Stimulated activated CD4-positive, alpha-beta T cell treated with anti-CD3 and anti-CD28 coated beads, Interleukin-12 subunit alpha, Interleukin-12 subunit beta, amount 100 ng/mL, for 48 hours (primary cell): ENCODE measurements around the gene VAT1L.

ENCODE experiments used
- DNase-seq, 3 donors: peaks; one replicate each; pipeline ENCODE4 v3.0.0-alpha.2; 2020; ENCODE audit warnings: low read depth in 2 of 3, low spot score in 1 of 3

The VAT1L gene

DNA sequence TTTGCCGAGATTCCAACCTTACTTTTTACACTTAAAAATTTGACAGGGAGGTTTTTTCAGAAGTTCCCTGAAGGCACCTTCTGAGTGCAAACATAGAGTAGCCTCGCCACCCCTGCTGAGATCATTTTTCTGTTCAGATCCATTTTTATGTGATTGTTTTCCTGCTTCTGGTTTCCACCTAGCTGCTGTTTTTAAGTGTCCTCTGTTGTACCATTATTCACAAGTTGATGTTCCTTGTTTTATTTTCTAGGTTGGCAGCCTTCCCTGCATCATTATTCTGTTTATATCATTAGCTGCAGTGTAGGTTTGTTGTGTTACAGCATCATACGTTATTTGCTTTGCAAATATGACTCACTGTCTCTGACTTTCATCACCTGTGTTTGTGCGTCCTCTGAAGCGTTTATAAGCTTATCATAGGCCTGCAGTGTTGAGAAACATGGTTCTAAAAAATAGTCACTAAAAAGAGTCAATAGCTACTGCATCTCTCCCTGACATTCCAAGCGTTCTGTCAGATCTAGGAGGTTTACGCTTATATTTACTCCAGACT, 117.1 kb downstream of the VAT1L start:
- no peak for DNase-seq

DNA sequence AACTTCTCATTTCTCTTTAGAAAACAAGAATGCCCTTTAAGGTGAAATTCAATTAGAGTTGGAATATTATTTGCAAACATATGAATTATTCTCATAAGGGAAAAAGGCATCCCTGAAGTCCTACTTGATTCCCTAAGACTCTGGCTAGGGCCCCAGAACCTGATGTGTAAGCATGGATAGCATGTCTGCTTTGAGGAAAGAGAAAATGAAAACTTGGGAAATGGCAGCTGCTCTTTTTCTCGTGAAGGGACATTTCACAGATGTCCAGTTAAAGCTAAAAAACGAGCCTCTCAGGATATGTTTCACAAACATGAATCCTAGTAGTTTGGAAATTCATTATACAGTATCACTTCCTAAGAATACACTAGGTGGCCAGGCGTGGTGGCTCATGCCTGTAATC, 121.7 kb downstream of the VAT1L start:
- DNase-seq = no peak

DNA sequence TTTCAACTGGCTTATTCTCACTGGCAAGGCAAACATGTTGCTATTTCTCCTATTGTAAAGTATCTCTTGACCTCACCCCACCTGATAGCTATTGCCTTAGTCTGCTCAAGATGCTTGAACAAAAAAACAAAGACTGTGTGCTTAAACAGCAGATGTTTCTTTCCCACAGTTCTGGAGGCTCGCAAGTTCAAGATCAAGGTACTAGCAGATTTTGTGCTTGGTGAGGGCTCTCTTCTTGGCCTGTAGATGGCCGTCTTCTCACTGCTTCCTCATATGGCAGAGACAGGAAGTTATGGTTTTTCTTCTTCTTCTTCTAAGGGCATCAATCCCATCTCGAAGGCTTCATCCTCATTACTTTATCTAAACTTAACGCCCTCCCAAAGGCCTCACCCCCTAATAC, 124.3 kb downstream of the VAT1L start:
- no peak for DNase-seq

DNA sequence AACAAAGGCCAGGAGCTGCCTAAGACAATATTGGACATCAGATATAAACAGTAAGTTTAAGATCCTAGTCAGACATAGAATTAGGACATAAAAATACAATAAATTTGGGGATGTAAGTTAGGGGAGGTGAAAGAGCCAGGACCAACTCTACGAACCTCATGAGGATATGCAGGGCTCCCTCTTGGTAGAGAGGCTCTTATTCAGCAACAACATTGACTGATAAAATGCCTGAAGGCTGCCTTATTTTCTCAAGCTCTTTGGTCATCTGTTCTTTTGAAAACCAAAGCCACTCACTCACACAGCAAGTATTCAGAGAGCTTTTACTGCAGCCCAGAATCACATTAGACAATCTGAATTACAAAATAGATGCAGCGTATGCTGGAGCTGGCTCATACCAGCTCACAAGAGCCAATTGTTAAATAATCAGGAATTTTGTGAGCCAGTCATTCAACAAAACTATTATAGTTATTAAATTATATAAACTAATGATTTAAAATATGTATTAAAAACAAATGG, 125.4 kb downstream of the VAT1L start:
- DNase-seq = no peak

DNA sequence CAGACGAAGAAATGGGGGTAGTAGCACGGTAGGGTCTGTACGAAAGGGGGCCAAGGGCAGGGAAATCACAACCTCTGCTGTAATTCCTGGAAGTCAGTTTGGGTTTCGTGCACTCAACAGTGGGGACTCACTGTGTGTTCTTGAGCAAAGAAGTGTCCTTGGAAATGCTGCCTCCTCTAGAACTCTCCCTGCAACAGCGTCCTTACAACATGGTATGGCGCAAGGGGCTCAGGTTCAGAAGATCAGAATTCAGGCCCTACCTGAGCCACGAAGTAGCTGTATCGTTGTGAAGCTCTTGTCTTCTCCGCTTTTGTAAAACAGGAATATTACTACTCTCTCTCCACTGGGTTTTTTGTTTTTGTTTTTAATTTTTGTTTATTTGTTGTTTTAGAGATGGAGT, 127.7 kb downstream of the VAT1L start:
- no peak for DNase-seq

DNA sequence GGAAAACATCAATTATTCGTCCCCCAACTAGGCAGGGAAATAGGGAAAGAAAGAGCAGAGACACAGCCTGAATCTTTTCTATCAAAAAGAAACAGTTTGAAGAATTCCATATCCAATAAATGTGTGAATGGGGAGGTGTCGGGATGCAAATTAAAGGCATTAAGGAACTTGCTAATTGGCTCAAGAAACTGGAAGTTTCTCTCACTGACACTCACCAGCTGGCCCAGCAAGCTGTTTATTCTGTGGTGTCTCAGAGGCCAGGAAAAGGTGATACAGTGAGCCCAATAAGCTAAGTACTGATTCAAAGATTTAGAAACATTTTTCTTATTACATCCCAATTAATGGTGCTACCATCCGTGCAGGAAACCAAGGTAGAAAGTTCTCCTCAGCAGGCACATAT, 129.6 kb downstream of the VAT1L start:
- no peak for DNase-seq

DNA sequence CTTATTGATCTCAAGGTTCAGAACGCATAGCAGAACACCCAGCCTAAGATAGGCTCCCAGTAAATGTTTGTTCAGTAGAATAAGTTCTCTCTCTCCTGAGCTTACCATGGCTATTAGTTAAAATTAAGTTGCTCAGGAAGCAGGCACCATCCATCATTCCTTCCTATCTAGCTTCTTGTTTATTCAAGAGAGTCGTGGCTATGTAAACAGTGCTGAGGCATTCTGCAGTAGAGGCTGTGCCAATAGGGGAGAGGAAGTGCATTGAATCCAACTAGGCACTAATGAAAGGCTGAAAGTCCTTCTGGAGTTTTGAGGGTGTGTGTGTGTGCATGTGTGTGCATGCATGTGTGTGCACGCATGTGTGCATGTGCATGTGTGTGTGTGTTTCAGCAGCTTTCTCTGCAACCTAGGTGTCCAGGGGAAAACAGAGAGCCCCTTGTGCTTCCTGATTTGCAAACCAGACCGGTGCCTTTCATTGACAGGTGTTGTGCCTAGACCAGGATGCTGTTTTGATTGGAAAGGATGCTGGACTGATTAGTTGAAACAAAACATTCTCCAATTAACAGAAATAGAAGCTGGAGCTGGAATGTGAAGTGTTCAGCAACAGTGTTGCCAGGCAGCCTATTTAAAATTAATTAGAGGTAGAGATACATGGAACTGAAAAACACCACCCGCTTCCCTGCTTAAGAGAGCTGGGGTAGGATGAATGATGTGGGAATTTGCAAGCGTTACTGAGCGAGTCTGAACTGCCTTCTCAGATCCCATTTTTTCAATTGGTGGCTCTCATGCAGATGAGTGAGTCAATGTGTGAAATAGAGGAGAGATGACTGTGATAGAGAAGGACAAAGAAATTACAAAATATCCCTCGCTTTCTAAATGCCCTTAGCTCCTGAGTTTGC, 130.7 kb downstream of the VAT1L start:
- DNase-seq = no peak

DNA sequence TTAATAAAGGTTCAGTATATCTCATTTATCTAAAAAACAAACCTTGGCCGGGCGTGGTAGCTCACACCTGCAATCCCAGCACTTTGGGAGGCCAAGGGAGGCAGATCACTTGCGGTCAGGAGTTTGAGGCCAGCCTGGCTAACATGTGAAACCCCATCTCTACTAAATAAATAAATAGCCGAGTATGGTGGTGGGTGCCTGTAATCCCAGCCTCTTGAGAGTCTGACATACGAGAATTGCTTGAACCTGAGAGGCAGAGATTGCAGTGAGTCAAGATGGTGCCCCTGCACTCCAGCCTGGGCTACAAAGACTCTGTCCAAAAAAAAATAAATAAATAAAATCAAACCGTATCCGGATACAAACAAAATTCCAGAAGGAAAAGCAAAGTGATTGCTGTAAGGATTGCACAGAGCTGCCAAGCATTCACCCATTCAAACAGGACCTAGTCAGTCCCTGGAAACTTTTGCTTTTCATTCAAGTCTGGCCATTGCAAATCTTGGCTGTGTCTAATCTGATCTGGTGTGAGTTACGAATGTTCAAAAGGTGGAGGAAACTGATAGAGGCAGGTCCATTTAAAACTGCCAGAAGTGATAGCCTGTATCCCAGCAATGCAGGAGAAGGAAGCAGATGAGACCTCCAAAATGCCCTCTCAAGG, 131.5 kb downstream of the VAT1L start:
- no peak for DNase-seq

DNA sequence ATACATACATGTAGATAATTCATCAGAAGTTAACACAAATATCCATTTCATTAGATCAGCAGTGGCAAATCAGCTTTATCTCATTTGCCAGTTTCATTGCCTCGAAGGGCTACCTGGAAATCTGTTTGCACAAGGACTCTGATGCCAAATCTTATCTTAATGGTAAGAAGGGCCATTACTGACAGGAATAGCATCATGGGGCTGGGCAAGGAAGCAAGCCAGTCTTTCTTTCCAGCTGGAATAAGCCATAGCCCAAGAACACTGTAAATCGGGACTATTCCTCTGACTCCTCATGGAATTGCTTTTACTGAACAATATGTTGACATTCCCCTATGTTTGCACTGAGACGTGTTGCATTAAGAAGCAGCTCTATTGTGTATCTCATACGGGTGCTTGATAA, 132.6 kb downstream of the VAT1L start:
- no peak for DNase-seq

DNA sequence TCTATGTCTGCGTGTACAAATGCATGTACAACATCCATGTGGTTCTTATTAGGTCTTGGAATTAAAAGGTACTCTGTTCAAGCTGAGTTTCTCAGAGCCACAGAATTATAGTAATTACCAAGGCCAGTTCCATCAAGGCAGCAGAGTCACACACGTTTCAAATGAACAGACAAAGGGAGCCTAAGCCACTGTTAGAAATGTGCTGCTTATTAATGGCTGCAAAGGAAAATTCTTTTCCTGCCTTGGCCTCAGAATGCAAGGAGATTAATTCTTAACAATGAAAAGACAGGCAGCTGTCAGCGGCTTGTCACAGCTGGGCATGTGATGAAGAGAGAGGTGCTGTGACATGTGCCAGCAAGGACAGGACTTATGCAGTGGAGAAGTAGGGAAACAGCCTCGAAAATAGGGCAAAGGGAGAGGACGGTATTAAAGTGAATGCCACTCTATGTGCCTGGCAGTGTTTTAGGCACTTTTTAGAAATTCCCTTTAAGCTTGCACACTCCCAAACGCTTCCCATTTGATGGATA, 133.9 kb downstream of the VAT1L start:
- DNase-seq = no peak

DNA sequence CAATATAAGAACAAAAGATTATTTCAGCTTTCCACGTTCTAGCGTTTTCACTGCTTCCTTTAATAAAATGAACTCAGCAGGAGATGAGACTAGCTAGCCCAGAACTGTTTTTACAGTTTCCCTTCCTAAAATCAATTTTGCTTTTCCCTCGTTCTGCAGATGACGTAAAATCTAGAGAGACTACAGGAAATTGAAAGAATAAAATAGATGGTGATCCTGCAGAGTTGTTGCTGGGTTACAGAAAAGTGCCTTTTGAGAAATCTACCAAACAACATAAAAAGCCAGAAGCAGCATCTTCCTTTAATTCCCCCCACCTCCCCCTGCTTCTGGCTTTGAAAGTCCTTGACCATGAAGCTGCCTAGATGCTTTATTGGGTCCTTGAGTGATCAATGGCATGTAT, 137.2 kb downstream of the VAT1L start:
- no peak for DNase-seq

DNA sequence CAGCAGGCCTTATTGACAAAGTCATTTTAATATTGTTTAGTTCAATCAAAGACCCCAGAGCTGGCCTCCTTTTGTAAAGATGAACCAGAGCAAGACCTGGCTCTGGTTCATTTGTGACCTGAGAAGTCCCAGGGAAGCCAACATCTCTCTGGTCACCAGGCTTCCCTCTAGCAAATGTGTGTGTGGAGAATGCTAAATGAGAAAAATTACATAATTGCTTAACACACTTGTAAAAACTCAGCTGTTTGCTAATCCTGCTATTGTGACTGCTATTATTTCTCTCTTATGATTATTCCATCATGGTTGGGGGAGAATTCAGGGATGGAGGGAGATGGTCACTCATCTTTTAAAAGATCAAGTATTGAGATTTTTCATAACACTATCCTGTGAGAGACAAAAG, 139.7 kb downstream of the VAT1L start:
- no peak for DNase-seq

DNA sequence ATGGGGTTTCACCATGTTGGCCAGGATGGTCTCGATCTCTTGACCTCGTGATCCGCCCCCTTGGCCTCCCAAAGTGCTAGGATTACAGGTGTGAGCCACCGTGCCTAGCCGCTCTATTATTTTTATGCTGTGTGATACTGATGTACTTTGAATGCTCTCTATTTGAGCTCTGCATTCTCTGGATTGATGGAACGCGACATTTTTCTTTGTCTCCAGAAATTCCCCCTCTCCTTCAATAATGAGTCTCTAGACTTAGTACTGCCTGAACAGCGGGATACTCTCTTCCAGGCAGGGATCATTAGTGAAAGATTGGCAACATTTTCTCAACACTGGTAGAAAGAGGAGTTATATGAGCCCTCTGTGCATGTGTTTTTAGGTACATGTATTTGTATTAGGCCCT, 140.6 kb downstream of the VAT1L start:
- DNase-seq = no peak

DNA sequence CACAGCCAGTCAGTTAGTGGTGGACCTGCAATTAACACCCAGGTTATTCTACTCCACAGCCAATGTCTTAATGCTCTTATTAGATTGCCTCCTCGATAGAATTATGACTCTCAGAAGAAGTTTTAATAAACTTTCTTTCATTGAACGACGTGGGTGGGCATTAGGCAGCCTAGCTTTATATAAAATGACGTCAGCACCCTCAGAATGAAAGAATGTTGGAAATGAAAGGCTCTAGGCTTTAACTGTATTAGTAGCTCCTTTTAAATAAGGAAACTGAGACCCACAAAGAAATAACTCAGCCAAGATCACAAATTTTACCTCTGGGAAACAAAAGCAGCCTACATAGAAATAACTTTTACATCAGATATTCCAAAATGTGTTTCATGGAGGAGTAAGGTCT, 142.7 kb downstream of the VAT1L start:
- DNase-seq = no peak

DNA sequence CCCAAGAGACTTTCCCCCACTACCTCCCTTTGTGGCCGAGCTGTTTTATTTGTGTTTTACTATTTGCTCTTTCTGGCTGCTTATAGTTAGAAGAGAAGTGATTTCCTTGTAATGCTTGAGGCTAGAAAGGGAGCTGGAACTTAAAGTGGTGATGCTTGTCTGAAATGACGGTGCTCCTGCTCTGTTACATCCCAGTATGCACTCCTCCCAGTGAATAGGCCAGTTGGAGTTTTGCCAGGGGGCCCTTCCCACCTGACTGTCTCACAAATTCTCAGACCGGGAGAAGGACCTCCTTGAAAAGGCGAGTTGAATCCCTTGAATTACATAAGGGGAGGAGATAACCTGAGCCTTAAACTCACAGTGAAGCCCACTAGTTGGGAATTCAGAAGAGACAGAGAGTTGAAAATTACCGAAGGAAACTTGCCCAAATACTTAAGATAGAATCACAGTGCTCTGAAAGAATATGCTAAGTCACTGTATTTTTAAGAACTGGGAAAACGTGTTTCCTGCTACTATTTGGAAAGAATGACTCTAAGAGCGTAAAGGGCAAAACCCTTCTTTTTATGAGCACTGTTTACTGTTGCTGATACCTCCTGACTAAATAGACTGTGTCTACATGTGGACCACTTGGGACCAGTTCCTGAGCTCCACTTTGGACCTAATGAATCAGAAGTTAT, 149.2 kb downstream of the VAT1L start:
- DNase-seq = no peak

DNA sequence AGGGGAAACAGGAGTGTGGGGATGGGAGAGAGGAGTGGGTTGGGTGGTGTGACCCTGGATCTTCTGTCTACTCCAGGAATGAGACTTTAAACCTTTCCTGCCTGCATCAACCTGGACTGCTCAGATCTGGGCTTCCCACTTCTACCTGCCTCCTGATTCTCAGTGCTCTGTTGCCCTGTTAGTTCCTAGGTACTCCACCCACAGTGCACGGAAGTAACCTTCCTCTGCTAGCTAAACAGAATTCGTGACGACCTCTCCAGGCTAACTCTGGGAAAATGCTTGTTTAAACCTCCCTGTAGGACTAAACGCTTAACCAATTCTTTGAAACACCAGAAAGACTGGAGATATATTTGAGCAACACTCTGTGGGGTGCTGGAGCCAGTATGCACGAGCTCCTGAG, 150.5 kb downstream of the VAT1L start:
- no peak for DNase-seq

DNA sequence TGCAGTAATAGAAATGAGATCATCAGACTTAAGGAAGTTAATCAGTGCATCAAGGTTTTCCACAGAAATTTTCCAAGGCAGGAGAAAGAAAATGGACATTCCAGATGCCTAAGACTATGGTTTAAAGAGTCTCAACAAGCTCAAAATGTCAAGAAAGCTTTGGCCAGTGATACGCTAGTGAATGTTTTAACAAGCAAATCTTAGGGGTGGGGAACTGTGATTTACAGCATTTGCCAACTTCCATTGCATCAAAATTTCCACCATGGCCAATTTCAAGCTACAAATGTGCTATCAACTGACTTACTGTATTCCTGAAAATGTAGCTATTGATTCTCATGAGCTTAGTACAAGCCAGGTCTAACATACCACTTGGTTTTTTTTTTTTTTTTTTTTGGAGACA, 151.6 kb downstream of the VAT1L start:
- DNase-seq = no peak

DNA sequence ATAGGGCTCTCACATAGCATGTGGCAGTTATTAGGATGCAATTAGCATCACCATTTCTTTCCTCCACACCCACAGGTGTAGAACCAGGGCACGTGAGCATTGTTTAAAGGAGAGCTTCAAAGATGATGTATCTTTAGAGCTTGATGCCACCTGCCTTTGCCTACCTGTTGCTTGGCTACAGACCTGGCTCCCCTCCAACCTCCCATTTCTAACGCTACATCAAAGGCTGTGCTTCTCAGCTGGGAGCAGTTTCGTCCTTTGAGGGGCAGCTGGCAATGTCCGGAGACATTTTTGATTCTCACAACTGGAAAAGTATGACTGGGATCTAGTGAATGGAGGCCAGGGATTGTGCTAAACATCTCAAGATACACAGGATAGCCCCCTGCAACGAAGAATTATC, 155.4 kb downstream of the VAT1L start:
- DNase-seq = no peak

DNA sequence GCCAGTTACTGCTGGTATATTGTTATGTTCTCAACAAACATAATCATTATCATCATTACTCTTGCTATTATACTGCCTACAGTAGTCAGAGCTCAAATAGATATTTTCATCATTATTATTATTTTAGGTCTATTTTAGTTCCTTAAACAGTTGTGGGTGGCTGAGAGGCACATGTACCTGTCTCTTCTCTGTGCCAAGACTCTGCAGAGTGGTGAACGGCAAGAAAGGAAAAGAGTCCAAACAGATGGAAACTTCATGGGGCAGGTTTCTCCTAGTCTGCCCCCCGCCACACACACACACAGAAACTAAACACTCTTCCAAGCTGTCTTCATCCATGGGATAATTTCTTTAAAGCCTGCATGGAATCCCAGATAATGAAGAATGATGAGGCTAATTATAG, 156.3 kb downstream of the VAT1L start:
- DNase-seq = no peak

DNA sequence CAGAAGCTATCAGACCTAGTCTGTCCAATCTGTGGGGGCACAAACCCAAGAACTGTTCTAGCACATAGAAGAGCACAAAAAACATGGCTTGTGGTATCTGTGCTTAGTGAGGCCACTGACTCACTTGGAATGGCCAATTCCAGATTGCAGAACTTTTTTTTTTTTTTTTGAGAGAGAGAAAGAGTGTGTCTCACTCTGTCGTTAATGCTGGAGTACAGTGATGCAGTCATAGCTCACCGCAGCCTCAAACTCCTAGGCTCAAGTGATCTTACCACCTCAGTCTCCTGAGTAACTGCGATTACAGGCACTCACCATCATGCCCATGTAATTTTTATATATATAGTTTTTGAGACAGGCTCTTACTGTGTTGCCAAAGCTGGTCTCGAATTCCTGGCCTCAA, 156.8 kb downstream of the VAT1L start:
- DNase-seq = no peak

DNA sequence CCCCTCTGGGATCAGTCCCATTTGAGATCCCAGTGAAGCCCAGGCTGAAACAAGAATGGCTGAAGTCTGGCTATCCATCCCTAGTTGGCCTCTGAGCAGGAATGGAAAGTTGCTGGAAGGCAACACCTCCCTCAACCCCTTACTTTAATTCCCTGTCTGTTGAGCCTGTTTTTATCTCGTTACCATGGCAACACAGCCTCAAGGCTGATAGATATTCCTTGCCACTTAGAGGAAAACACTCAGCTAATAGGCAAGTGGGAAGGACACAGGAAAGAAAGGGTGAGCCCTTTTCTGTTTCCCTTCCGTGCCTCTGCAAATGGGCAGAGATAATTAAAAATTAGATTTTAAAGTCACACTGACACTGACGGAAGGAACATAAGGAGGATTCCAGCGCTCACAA, 158.5 kb downstream of the VAT1L start:
- DNase-seq = no peak
